SK-N-MC (cell line): ENCODE results near the gene MBTPS1.

Source experiments
- DNase-seq: peaks from one replicate; pipeline ENCODE4 v3.0.0-alpha.2; 2011; ENCODE audit warnings: low read depth, low spot score
- H3K27ac ChIP-seq: fragments of 200-600 bp; sonication (generic); 2 replicates; pipeline ENCODE4 v1.5.1; 2016; ENCODE audit warnings: mixed run types
- H3K36me3 ChIP-seq: fragments of 200-600 bp; sonication (generic); 2 replicates; pipeline ENCODE4 v1.6.1; 2017; ENCODE audit warnings: antibody characterized with exemption, low read length, mixed read lengths; ENCODE audit not compliant: insufficient read depth
- H3K4me3 ChIP-seq: fragments of 200-600 bp; sonication (generic); 2 replicates; pipeline ENCODE4 v1.5.1; 2016
- H3K9ac ChIP-seq: fragments of 200-600 bp; sonication (generic); 2 replicates; pipeline ENCODE4 v1.8.0; 2017; ENCODE audit warnings: mixed run types, mixed read lengths; ENCODE audit not compliant: insufficient read length
- H3K9me3 ChIP-seq: fragments of 200-600 bp; sonication (generic); 2 replicates; pipeline ENCODE4 v1.6.1; 2017; ENCODE audit warnings: low read depth, mild to moderate bottlenecking, antibody characterized with exemption, low read length, moderate library complexity, mixed read lengths
- EZH2 ChIP-seq: fragments of 200-600 bp; sonication (generic); IDR thresholded peaks from one replicate; pipeline ENCODE4 v1.6.1; 2017; ENCODE audit warnings: antibody characterized with exemption
- FOXP2 ChIP-seq: optimal IDR thresholded peaks from 2 replicates; pipeline ENCODE3; 2011; ENCODE audit warnings: mild to moderate bottlenecking, moderate library complexity; ENCODE audit not compliant: insufficient read depth; ENCODE audit errors: extremely low read length, control extremely low read depth
- POLR2AphosphoS5 ChIP-seq: IDR thresholded peaks from 2 replicates; pipeline ENCODE4 v1.6.1; 2012; ENCODE audit warnings: mild to moderate bottlenecking, low read depth, low read length, borderline replicate concordance

Gene MBTPS1

GRCh38 chr16:84087001-84087400 lies 29.7 kb downstream of the MBTPS1 start:
- DNase-seq: no peak
- no peak overlapping the region for H3K27ac ChIP-seq
- no peak overlapping the region for H3K9ac ChIP-seq
- H3K4me3 ChIP-seq: no peak overlapping the region
- no peak for TF ChIP-seq EZH2
- no peak for TF ChIP-seq FOXP2
- no peak for TF ChIP-seq POLR2AphosphoS5
- H3K36me3 ChIP-seq: peaks cover 11% of the 10 kb centered on the region; the same call in 1 of the 2 replicates
- H3K9me3 ChIP-seq: no peaks in the 10 kb centered on the region

- H3K4me3 ChIP-seq: no peak overlapping the region
- H3K9ac ChIP-seq: no peak overlapping the region
- H3K9me3 ChIP-seq: no peaks in the 10 kb centered on the region
- no peak overlapping the region for H3K27ac ChIP-seq
- TF ChIP-seq EZH2 (no peak), POLR2AphosphoS5 (no peak), FOXP2 (no peak)
- H3K36me3 ChIP-seq: peaks cover 6% of the 10 kb centered on the region; the same call in 1 of the 2 replicates
- no peak for DNase-seq
These were observed 30.4 kb downstream of the MBTPS1 start for GRCh38 chr16:84086341-84086740.

GRCh38 chr16:84085773-84086172 lies 31.0 kb downstream of the MBTPS1 start:
- Histone ChIP-seq H3K9me3 (no peaks in the 10 kb centered on the region), H3K4me3 (no peak overlapping the region), H3K9ac (no peak overlapping the region), H3K27ac (no peak overlapping the region), H3K36me3 (peaks cover 6% of the 10 kb centered on the region; the same call in 1 of the 2 replicates)
- no peak for TF ChIP-seq EZH2
- no peak for TF ChIP-seq FOXP2
- TF ChIP-seq POLR2AphosphoS5: no peak
- no peak for DNase-seq

- Histone ChIP-seq H3K27ac (no peak overlapping the region), H3K4me3 (no peak overlapping the region), H3K36me3 (peaks cover 6% of the 10 kb centered on the region; the same call in 1 of the 2 replicates), H3K9me3 (no peaks in the 10 kb centered on the region), H3K9ac (no peak overlapping the region)
- DNase-seq: no peak
- TF ChIP-seq EZH2: no peak
- TF ChIP-seq FOXP2: no peak
- no peak for TF ChIP-seq POLR2AphosphoS5
These were observed 31.5 kb downstream of the MBTPS1 start for GRCh38 chr16:84085271-84085667.

GRCh38 chr16:84084570-84085270 lies 32.0 kb downstream of the MBTPS1 start:
- no peak overlapping the region for H3K27ac ChIP-seq

GRCh38 chr16:84082835-84083569 lies 33.7 kb downstream of the MBTPS1 start:
- no peak overlapping the region for H3K9ac ChIP-seq
- no peak for TF ChIP-seq EZH2
- no peak for TF ChIP-seq FOXP2
- no peak for TF ChIP-seq POLR2AphosphoS5
- DNase-seq: no peak
- H3K27ac ChIP-seq: no peak overlapping the region
- H3K4me3 ChIP-seq: no peak overlapping the region
- H3K9me3 ChIP-seq: no peaks in the 10 kb centered on the region
- H3K36me3 ChIP-seq: peaks cover 9% of the 10 kb centered on the region; the same call in 1 of the 2 replicates

More at GRCh38 chr16:84084570-84085270, 32.0 kb downstream of the MBTPS1 start:
- Histone ChIP-seq H3K36me3 (peaks cover 6% of the 10 kb centered on the region; the same call in 1 of the 2 replicates), H3K9me3 (no peaks in the 10 kb centered on the region), H3K4me3 (no peak overlapping the region), H3K9ac (no peak overlapping the region)
- no peak for DNase-seq
- TF ChIP-seq EZH2 (no peak), POLR2AphosphoS5 (no peak), FOXP2 (no peak)

GRCh38 chr16:84082110-84082509 lies 34.6 kb downstream of the MBTPS1 start:
- Histone ChIP-seq H3K36me3 (peaks cover 9% of the 10 kb centered on the region; the same call in 1 of the 2 replicates), H3K9me3 (no peaks in the 10 kb centered on the region), H3K27ac (no peak overlapping the region), H3K4me3 (no peak overlapping the region), H3K9ac (no peak overlapping the region)
- TF ChIP-seq POLR2AphosphoS5 (no peak), FOXP2 (no peak), EZH2 (no peak)
- no peak for DNase-seq

GRCh38 chr16:84081446-84081989 lies 35.2 kb downstream of the MBTPS1 start:
- Histone ChIP-seq H3K9ac (no peak overlapping the region), H3K36me3 (peaks cover 9% of the 10 kb centered on the region; the same call in 1 of the 2 replicates), H3K9me3 (no peaks in the 10 kb centered on the region), H3K4me3 (no peak overlapping the region), H3K27ac (no peak overlapping the region)
- no peak for TF ChIP-seq POLR2AphosphoS5
- no peak for TF ChIP-seq FOXP2
- no peak for TF ChIP-seq EZH2
- no peak for DNase-seq
